B cell (primary cell): ENCODE results near the gene LRRC14B. TPM values are rescaled to one million over a fixed set of nuclear protein-coding genes. Genes with fewer than 3 reads are reported as not detected.

Experiments
- ATAC-seq: fragments of 200-7000 bp; cut with Tn5 transposase; one replicate; pipeline ENCODE4 v1.10.0; 2021; ENCODE audit warnings: low read depth, mild to moderate bottlenecking, moderate number of reproducible peaks, moderate library complexity
- CTCF ChIA-PET: fragments of 350-600 bp; sonication (Branson Sonifier 250); formaldehyde crosslinking; loops from one replicate; lab custom pipeline; 2021; ENCODE audit warnings: antibody characterized with exemption, inconsistent platforms; lab: Charles Lee
- POLR2A ChIA-PET: fragments of 350-600 bp; sonication (Branson Sonifier 250); formaldehyde crosslinking; loops from one replicate; lab custom pipeline; 2021; ENCODE audit warnings: antibody characterized with exemption; lab: Charles Lee
- DNase-seq: peaks from one replicate; pipeline ENCODE4 v3.0.0; 2013
- H2AFZ ChIP-seq: 2 replicates; pipeline ENCODE4 v1.6.1; 2012; ENCODE audit warnings: mild to moderate bottlenecking, low read depth, low read length; ENCODE audit not compliant: insufficient read depth, poor library complexity, severe bottlenecking
- H3K27ac ChIP-seq, 2 donors: 1 replicate in 1 of 2; 2 replicates in 1 of 2; pipeline ENCODE4 v1.5.1; 2012 to 2013; ENCODE audit warnings: low read length in 2 of 2, mild to moderate bottlenecking in 2 of 2, moderate library complexity in 1 of 2
- H3K27me3 ChIP-seq, 4 experiments: fragments of 200-600 bp in 1 of 4; sonication (generic) in 1 of 4; replicated peaks in 1 of 4; 1 replicate in 2 of 4; 2 replicates in 2 of 4; pipeline versions ENCODE4 v1.6.1 to v1.7.0; 2013 to 2016; ENCODE audit warnings: low read length in 3 of 4, mild to moderate bottlenecking in 2 of 4, mixed read lengths in 1 of 4, moderate library complexity in 1 of 4; ENCODE audit not compliant: insufficient read depth in 4 of 4, control insufficient read depth in 3 of 4; ENCODE audit errors: control extremely low read depth in 1 of 4
- H3K36me3 ChIP-seq, 2 experiments: replicated peaks in 1 of 2; 1 replicate in 1 of 2; 2 replicates in 1 of 2; pipeline versions ENCODE4 v1.6.1 to v1.7.1; 2013; ENCODE audit warnings: low read length in 1 of 2; ENCODE audit not compliant: insufficient read depth in 2 of 2, control insufficient read depth in 1 of 2; ENCODE audit errors: control extremely low read depth in 1 of 2, extremely low read depth in 1 of 2
- H3K4me1 ChIP-seq, 2 donors: fragments of 200-600 bp in 1 of 2; sonication (generic) in 1 of 2; 1 replicate in 1 of 2; 2 replicates in 1 of 2; pipeline versions ENCODE4 v1.5.1 to v1.6.1; 2013 to 2017; ENCODE audit warnings: low read length in 2 of 2; ENCODE audit not compliant: control insufficient read depth in 2 of 2, insufficient read depth in 2 of 2
- H3K4me2 ChIP-seq: replicated peaks from 2 replicates; pipeline ENCODE3; 2012; ENCODE audit warnings: mild to moderate bottlenecking, low read depth, low read length; ENCODE audit not compliant: poor library complexity, severe bottlenecking
- H3K4me3 ChIP-seq, 5 experiments: fragments of 200-600 bp in 1 of 5; sonication (generic) in 1 of 5; 1 replicate in 3 of 5; 2 replicates in 2 of 5; pipeline versions ENCODE4 v1.5.1 to v1.7.0; 2011 to 2016; ENCODE audit warnings: low read length in 4 of 5, mild to moderate bottlenecking in 4 of 5, low read depth in 2 of 5, control low read depth in 1 of 5, moderate library complexity in 1 of 5; ENCODE audit not compliant: insufficient read depth in 1 of 5; ENCODE audit errors: control extremely low read depth in 1 of 5, extremely low read depth in 1 of 5
- H3K79me2 ChIP-seq: fragments of 200-600 bp; sonication (generic); one replicate; pipeline ENCODE4 v1.6.0; 2016; ENCODE audit warnings: low read length; ENCODE audit not compliant: control insufficient read depth, insufficient read depth
- H3K9ac ChIP-seq: fragments of 200-600 bp; sonication (generic); 2 replicates; pipeline ENCODE4 v1.6.1; 2017; ENCODE audit warnings: mild to moderate bottlenecking, low read length, moderate library complexity
- H3K9me3 ChIP-seq, 3 donors: one replicate each; pipeline versions ENCODE4 v1.6.1 to v1.7.1; 2013; ENCODE audit warnings: low read length in 2 of 3; ENCODE audit not compliant: control insufficient read depth in 2 of 3, insufficient read depth in 1 of 3; ENCODE audit errors: control extremely low read depth in 1 of 3
- H4K20me1 ChIP-seq: 2 replicates; pipeline ENCODE4 v1.6.0; 2012; ENCODE audit warnings: mild to moderate bottlenecking, low read length; ENCODE audit not compliant: insufficient read depth, control insufficient read depth, poor library complexity, severe bottlenecking
- H3K27ac Mint-ChIP-seq: one replicate; pipeline ENCODE4 v1.8.0; 2021; ENCODE audit warnings: mixed read lengths
- H3K27me3 Mint-ChIP-seq: one replicate; pipeline ENCODE4 v1.8.0; 2021; ENCODE audit warnings: mixed read lengths
- H3K4me1 Mint-ChIP-seq: one replicate; pipeline ENCODE4 v1.8.0; 2021; ENCODE audit warnings: mixed read lengths
- H3K4me3 Mint-ChIP-seq: one replicate; pipeline ENCODE4 v1.8.0; 2021; ENCODE audit warnings: mixed read lengths
- H3K9me3 Mint-ChIP-seq: one replicate; pipeline ENCODE4 v1.8.0; 2022; ENCODE audit warnings: mixed read lengths; ENCODE audit not compliant: insufficient read depth
- CTCF ChIP-seq: fragments of 200-600 bp; IDR thresholded peaks from one replicate; pipeline ENCODE4 v1.8.0; 2022; ENCODE audit warnings: antibody characterized with exemption, mild to moderate bottlenecking
- EZH2 ChIP-seq: IDR thresholded peaks from 2 replicates; pipeline ENCODE4 v1.6.1; 2012; ENCODE audit warnings: borderline replicate concordance, low read depth, mild to moderate bottlenecking, moderate library complexity, low read length; ENCODE audit not compliant: insufficient read depth, poor library complexity, severe bottlenecking
- WGBS: methylation state at CpG from one replicate; pipeline ENCODE4 v1.1.5; 2013; ENCODE audit warnings: missing lambda C conversion rate; ENCODE audit not compliant: insufficient coverage; 5-methylcytosine and 5-hydroxymethylcytosine counted together
- intact Hi-C: fragments of 100-400 bp; cut with micrococcal nuclease; formaldehyde crosslinking; loops from one replicate; pipeline ENCODE4 v1.10.0; 2022
- polyA plus RNA-seq: library from polyadenylated mRNA; depleted of rRNA; stranded (reverse); fragments of >200 nt; gene quantifications from 2 replicates; pipeline ENCODE4 v1.2.3, GENCODE V29; 2012
- total RNA-seq, 2 donors: library from RNA; stranded (reverse); fragments of 120-200 nt in 1 of 2; gene quantifications; 1 replicate in 1 of 2; 2 replicates in 1 of 2; pipeline versions ENCODE4 v1.2.3 to v1.2.4, GENCODE V29; 2013 to 2022

LRRC14B gene
- total and polyA plus RNA-seq, 2 donors (not counting 1 experiment from before 2014, with no cell fraction given) = 0.06 TPM; not detected in 1

GRCh38 chr5:181160-181559 lies 10.1 kb upstream of the LRRC14B start:
- Histone ChIP-seq H3K4me3 (no peak overlapping the region), H2AFZ (no peak overlapping the region), H3K4me1 (no peaks in the 10 kb centered on the region), H3K9ac (no peak overlapping the region), H3K4me2 (no peak overlapping the region), H3K79me2 (no peaks in the 10 kb centered on the region), H3K27me3 (no peaks in the 10 kb centered on the region), H3K36me3 (no peaks in the 10 kb centered on the region), H3K27ac (no peak overlapping the region), H4K20me1 (no peaks in the 10 kb centered on the region), H3K9me3 (no peaks in the 10 kb centered on the region)
- ATAC-seq (no peak), DNase-seq (no peak)
- ChIA-PET POLR2A (no interaction called here), CTCF (no interaction called here)
- Mint-ChIP-seq H3K27ac (no peak overlapping the region), H3K4me3 (no peak overlapping the region), H3K4me1 (no peaks in the 10 kb centered on the region), H3K9me3 (no peaks in the 10 kb centered on the region), H3K27me3 (peaks cover 4% of the 10 kb centered on the region)
- WGBS = 98% methylated on average over 8 of the region's 9 CpGs
- intact Hi-C loops = no loop called here
- TF ChIP-seq EZH2 = no peak
- TF ChIP-seq CTCF = no peak

- H3K36me3 ChIP-seq = no peaks in the 10 kb centered on the region
Measured at GRCh38 chr5:181566-181965, 9.7 kb upstream of the LRRC14B start.

More at GRCh38 chr5:181566-181965, 9.7 kb upstream of the LRRC14B start:
- TF ChIP-seq CTCF = no peak
- TF ChIP-seq EZH2 = no peak
- Mint-ChIP-seq H3K4me3 (no peak overlapping the region), H3K27ac (no peak overlapping the region), H3K4me1 (no peaks in the 10 kb centered on the region), H3K9me3 (no peaks in the 10 kb centered on the region), H3K27me3 (peaks cover 4% of the 10 kb centered on the region)
- no peaks in the 10 kb centered on the region for H3K9me3 ChIP-seq
- no peak overlapping the region for H2AFZ ChIP-seq
- no peak overlapping the region for H3K27ac ChIP-seq
- no peaks in the 10 kb centered on the region for H3K4me1 ChIP-seq
- 91% methylated on average over 22 of the region's 22 CpGs for WGBS
- intact Hi-C loops = no loop called here
- ChIA-PET CTCF (no interaction called here), POLR2A (no interaction called here)
- H3K79me2 ChIP-seq = no peaks in the 10 kb centered on the region
- ATAC-seq (no peak), DNase-seq (no peak)
- H3K9ac ChIP-seq = no peak overlapping the region
- H3K4me3 ChIP-seq = no peak overlapping the region
- no peak overlapping the region for H3K4me2 ChIP-seq
- peaks cover 0 to 2% (median 0%) of the 10 kb centered on the region in 4 experiments for H3K27me3 ChIP-seq
- no peaks in the 10 kb centered on the region for H4K20me1 ChIP-seq
